Measurements from ENCODE around the gene ZMYND11. TPM values are rescaled to one million over a fixed set of nuclear protein-coding genes. Genes with fewer than 3 reads are reported as not detected.

ZMYND11 gene
- total RNA-seq, 1 donor from 2014 or later = 49.2 TPM

GRCh38 chr10:277963-278362 lies 142.7 kb downstream of the ZMYND11 start:
- FAIRE-seq = no peak
- no peak overlapping the region for H3K4me3 ChIP-seq (ENCODE audit: low read depth, low read length)
- no peaks in the 10 kb centered on the region for H3K27me3 ChIP-seq (ENCODE audit: control insufficient read depth, insufficient read depth, low read length)
- no peak for TF ChIP-seq CTCF (IDR thresholded peaks at IDR 0.05; ENCODE audit: insufficient read depth, low read length, severe bottlenecking)
- no peaks in the 10 kb centered on the region for H3K36me3 ChIP-seq (ENCODE audit: control insufficient read depth, insufficient read depth, low read length)
- no peak for DNase-seq (ENCODE audit: low read depth)

- TF ChIP-seq CTCF (IDR thresholded peaks at IDR 0.05; ENCODE audit: insufficient read depth, low read length, severe bottlenecking) = no peak
- no peak for DNase-seq (ENCODE audit: low read depth)
- Histone ChIP-seq H3K4me3 (ENCODE audit: low read depth, low read length) (no peak overlapping the region), H3K27me3 (ENCODE audit: control insufficient read depth, insufficient read depth, low read length) (no peaks in the 10 kb centered on the region), H3K36me3 (ENCODE audit: control insufficient read depth, insufficient read depth, low read length) (no peaks in the 10 kb centered on the region)
- no peak for FAIRE-seq
Observed at GRCh38 chr10:278707-279106, 143.5 kb downstream of the ZMYND11 start.

GRCh38 chr10:279232-279631 lies 144.0 kb downstream of the ZMYND11 start:
- no peak overlapping the region for H3K4me3 ChIP-seq (ENCODE audit: low read depth, low read length)
- no peak for TF ChIP-seq CTCF (IDR thresholded peaks at IDR 0.05; ENCODE audit: insufficient read depth, low read length, severe bottlenecking)
- H3K36me3 ChIP-seq (ENCODE audit: control insufficient read depth, insufficient read depth, low read length) = no peaks in the 10 kb centered on the region
- H3K27me3 ChIP-seq (ENCODE audit: control insufficient read depth, insufficient read depth, low read length) = no peaks in the 10 kb centered on the region
- FAIRE-seq (no peak), DNase-seq (ENCODE audit: low read depth) (no peak)

- DNase-seq (ENCODE audit: low read depth) (no peak), FAIRE-seq (no peak)
- no peak for TF ChIP-seq CTCF (IDR thresholded peaks at IDR 0.05; ENCODE audit: insufficient read depth, low read length, severe bottlenecking)
- H3K27me3 ChIP-seq (ENCODE audit: control insufficient read depth, insufficient read depth, low read length) = no peaks in the 10 kb centered on the region
- no peaks in the 10 kb centered on the region for H3K36me3 ChIP-seq (ENCODE audit: control insufficient read depth, insufficient read depth, low read length)
- H3K4me3 ChIP-seq (ENCODE audit: low read depth, low read length) = no peak overlapping the region
Observed at GRCh38 chr10:279655-280054, 144.4 kb downstream of the ZMYND11 start.

GRCh38 chr10:282294-283139 lies 147.3 kb downstream of the ZMYND11 start:
- Histone ChIP-seq H3K36me3 (ENCODE audit: control insufficient read depth, insufficient read depth, low read length) (no peaks in the 10 kb centered on the region), H3K4me3 (ENCODE audit: low read depth, low read length) (no peak overlapping the region), H3K27me3 (ENCODE audit: control insufficient read depth, insufficient read depth, low read length) (no peaks in the 10 kb centered on the region)
- DNase-seq (ENCODE audit: low read depth) (peak; percentile 57), FAIRE-seq (peak; percentile 36)
- no peak for TF ChIP-seq CTCF (IDR thresholded peaks at IDR 0.05; ENCODE audit: insufficient read depth, low read length, severe bottlenecking)

GRCh38 chr10:283140-283479 lies 147.9 kb downstream of the ZMYND11 start:
- TF ChIP-seq CTCF (IDR thresholded peaks at IDR 0.05; ENCODE audit: insufficient read depth, low read length, severe bottlenecking) = no peak
- Histone ChIP-seq H3K27me3 (ENCODE audit: control insufficient read depth, insufficient read depth, low read length) (no peaks in the 10 kb centered on the region), H3K4me3 (ENCODE audit: low read depth, low read length) (no peak overlapping the region), H3K36me3 (ENCODE audit: control insufficient read depth, insufficient read depth, low read length) (no peaks in the 10 kb centered on the region)
- FAIRE-seq (no peak), DNase-seq (ENCODE audit: low read depth) (no peak)
